DOHH2 (cell line): ENCODE measurements around the gene PIGL.
"Not testable (repeated sequence)": the region's sequence is repeated elsewhere in the genome, so short reads cannot be mapped to it uniquely, and the experiment has no call there.

Experiments used
- H3F3A ChIP-seq: fragments of 200-600 bp; sonication (generic), shearing (Covaris generic); 2 replicates; pipeline ENCODE4 v1.6.0; 2016; ENCODE audit warnings: antibody characterized with exemption, mild to moderate bottlenecking; ENCODE audit not compliant: control insufficient read depth, insufficient read depth
- H3K27ac ChIP-seq: fragments of 200-600 bp; sonication (generic); 2 replicates; pipeline ENCODE4 v1.5.1; 2014; ENCODE audit warnings: low read depth, mild to moderate bottlenecking, low read length, moderate library complexity
- H3K27me3 ChIP-seq: fragments of 200-600 bp; sonication (generic); 2 replicates; pipeline ENCODE4 v1.6.1; 2014; ENCODE audit warnings: mild to moderate bottlenecking, low read length, mixed read lengths; ENCODE audit not compliant: control insufficient read depth
- H3K36me3 ChIP-seq: fragments of 200-600 bp; sonication (generic); 2 replicates; pipeline ENCODE4 v1.6.1; 2014; ENCODE audit warnings: mild to moderate bottlenecking, low read length, moderate library complexity, mixed read lengths; ENCODE audit not compliant: control insufficient read depth
- H3K4me1 ChIP-seq: fragments of 200-600 bp; sonication (generic); 2 replicates; pipeline ENCODE4 v1.6.1; 2014; ENCODE audit warnings: mild to moderate bottlenecking, low read length, mixed read lengths; ENCODE audit not compliant: control insufficient read depth
- H3K4me2 ChIP-seq: fragments of 200-600 bp; sonication (generic); 2 replicates; pipeline ENCODE4 v1.6.0; 2014; ENCODE audit warnings: mild to moderate bottlenecking, low read length, moderate library complexity
- H3K4me3 ChIP-seq: fragments of 200-600 bp; sonication (generic); 2 replicates; pipeline ENCODE4 v1.5.1; 2014; ENCODE audit warnings: mild to moderate bottlenecking, low read length, mixed read lengths
- H3K79me2 ChIP-seq: fragments of 200-600 bp; sonication (generic); 2 replicates; pipeline ENCODE4 v1.6.1; 2014; ENCODE audit warnings: mild to moderate bottlenecking, low read length, mixed read lengths; ENCODE audit not compliant: control insufficient read depth
- H3K9me2 ChIP-seq: fragments of 200-600 bp; sonication (generic); replicated peaks from 2 replicates; pipeline ENCODE4 v1.6.1; 2014; ENCODE audit warnings: mild to moderate bottlenecking, low read length, mixed read lengths; ENCODE audit not compliant: control insufficient read depth
- H3K9me3 ChIP-seq: fragments of 200-600 bp; sonication (generic); 2 replicates; pipeline ENCODE4 v1.6.1; 2014; ENCODE audit warnings: antibody characterized with exemption, low read length, mixed read lengths; ENCODE audit not compliant: control insufficient read depth, insufficient read depth
- H4K20me1 ChIP-seq: fragments of 200-600 bp; sonication (generic); 2 replicates; pipeline ENCODE4 v1.6.0; 2014; ENCODE audit warnings: low read depth, mild to moderate bottlenecking, antibody characterized with exemption, low read length, moderate library complexity; ENCODE audit not compliant: control insufficient read depth, insufficient read depth
- CTCF ChIP-seq: fragments of 200-600 bp; sonication (generic); IDR thresholded peaks from one replicate; pipeline ENCODE4 v1.5.1; 2014; ENCODE audit warnings: antibody characterized with exemption, mild to moderate bottlenecking, low read depth, low read length; ENCODE audit not compliant: poor library complexity, severe bottlenecking
- EZH2phosphoT487 ChIP-seq: fragments of 200-600 bp; sonication (generic); IDR thresholded peaks from 2 replicates; pipeline ENCODE4 v1.6.1; 2017; ENCODE audit warnings: borderline replicate concordance, mild to moderate bottlenecking, antibody characterized with exemption, low read length, moderate library complexity, mixed read lengths

PIGL gene

GRCh38 chr17:16199093-16199492, 17.9 kb upstream of the PIGL start:
- Histone ChIP-seq H3K79me2 (peaks cover 86% of the 10 kb centered on the region), H3K4me3 (peak overlapping the region; percentile 66), H3K9me3 (no peaks in the 10 kb centered on the region), H3K4me2 (peak overlapping the region; percentile 81), H3K4me1 (peaks cover 43% of the 10 kb centered on the region), H3K27ac (peak overlapping the region; percentile 59), H3K36me3 (peaks cover 8% of the 10 kb centered on the region), H3K9me2 (no peaks in the 10 kb centered on the region), H3F3A (no peaks in the 10 kb centered on the region), H4K20me1 (no peaks in the 10 kb centered on the region), H3K27me3 (no peaks in the 10 kb centered on the region)
- TF ChIP-seq EZH2phosphoT487 (no peak), CTCF (no peak)

GRCh38 chr17:16201693-16202131, 15.3 kb upstream of the PIGL start:
- not testable (repeated sequence) for H3F3A ChIP-seq, H3K27me3 ChIP-seq, H3K36me3 ChIP-seq, H4K20me1 ChIP-seq, H3K4me2 ChIP-seq, H3K9me2 ChIP-seq, H3K27ac ChIP-seq, H3K9me3 ChIP-seq, H3K4me3 ChIP-seq
- Histone ChIP-seq H3K4me1 (peaks cover 48% of the 10 kb centered on the region), H3K79me2 (peaks cover 96% of the 10 kb centered on the region)

- H3K27me3 ChIP-seq, H3F3A ChIP-seq, H3K9me2 ChIP-seq, H3K4me3 ChIP-seq, H3K9me3 ChIP-seq, H3K27ac ChIP-seq, H3K36me3 ChIP-seq, H4K20me1 ChIP-seq: not testable (repeated sequence)
- Histone ChIP-seq H3K79me2 (peaks cover 96% of the 10 kb centered on the region), H3K4me2 (peak overlapping the region; percentile 33), H3K4me1 (peaks cover 48% of the 10 kb centered on the region)
Observed at GRCh38 chr17:16202554-16203500, 14.2 kb upstream of the PIGL start.

GRCh38 chr17:16204763-16205162, 12.2 kb upstream of the PIGL start:
- Histone ChIP-seq H3K4me1 (peaks cover 35% of the 10 kb centered on the region), H3K79me2 (peaks cover 94% of the 10 kb centered on the region)
- H3K27me3 ChIP-seq, H3K36me3 ChIP-seq, H3K9me2 ChIP-seq, H3K4me3 ChIP-seq, H3K27ac ChIP-seq, H4K20me1 ChIP-seq, H3K4me2 ChIP-seq, H3K9me3 ChIP-seq, H3F3A ChIP-seq: not testable (repeated sequence)

- peaks cover 20% of the 10 kb centered on the region; the same call in 1 of the 2 replicates for H4K20me1 ChIP-seq
- no peaks in the 10 kb centered on the region for H3K9me3 ChIP-seq
- H3K27ac ChIP-seq: no peak overlapping the region
- H3K4me1 ChIP-seq: peaks cover 24% of the 10 kb centered on the region
- H3K79me2 ChIP-seq: peaks cover 97% of the 10 kb centered on the region
- peaks cover 7% of the 10 kb centered on the region; the same call in 1 of the 2 replicates for H3F3A ChIP-seq
- no peaks in the 10 kb centered on the region for H3K9me2 ChIP-seq
- TF ChIP-seq CTCF (no peak), EZH2phosphoT487 (no peak)
- no peaks in the 10 kb centered on the region for H3K27me3 ChIP-seq
- H3K36me3 ChIP-seq: peaks cover 3% of the 10 kb centered on the region; the same call in 1 of the 2 replicates
- no peak overlapping the region for H3K4me2 ChIP-seq
- H3K4me3 ChIP-seq: no peak overlapping the region
Observed at GRCh38 chr17:16211590-16211989, 5.4 kb upstream of the PIGL start.
